ENCODE measurements around the gene TRAPPC3L. TPM values are rescaled to one million over a fixed set of nuclear protein-coding genes. Genes with fewer than 3 reads are reported as not detected.

Gene TRAPPC3L
- total RNA-seq, 1 experiment from 2014 or later = not detected

DNA sequence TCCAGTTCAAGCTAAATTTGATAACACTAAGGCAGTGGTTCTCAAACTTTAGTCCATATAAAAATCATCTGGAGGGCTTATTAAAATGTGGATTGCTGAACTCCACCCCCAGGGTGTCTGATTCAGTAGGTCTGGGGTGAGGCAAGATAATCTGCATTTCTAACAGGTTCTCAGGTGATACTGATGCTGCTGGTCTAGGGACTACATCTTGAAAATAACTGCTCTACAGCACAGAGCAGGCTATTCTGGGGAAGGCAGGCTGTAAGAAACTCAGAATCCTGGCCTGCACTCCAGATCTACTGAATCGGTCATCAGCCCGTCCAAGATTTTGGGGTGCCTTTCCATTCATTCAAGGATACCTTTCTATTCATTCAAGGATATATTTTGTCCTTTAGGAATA is 22.6 kb downstream of the TRAPPC3L start:
- ATAC-seq (no peak), DNase-seq (ENCODE audit: low read depth, low spot score) (no peak)
- H3K4me1 ChIP-seq (ENCODE audit: control insufficient read depth, insufficient read depth, low read length) = no peaks in the 10 kb centered on the region
- ChIA-PET CTCF (no interaction called here), POLR2A (no interaction called here)
- no peak overlapping the region for H3K4me3 ChIP-seq (ENCODE audit: low read depth in 2 of 2, low read length in 2 of 2)
- in situ Hi-C loops (cut with HindIII; ENCODE audit: low pct_unique_long_range_greater_than_20kb, low sequenced_read_pairs) = no loop called here
- TF ChIP-seq SIN3A (IDR thresholded peaks at IDR 0.05; ENCODE audit: borderline replicate concordance, insufficient read depth, low read depth, low read length) (no peak), CTCF (IDR thresholded peaks at IDR 0.05) (no peak), TCF7L2 (IDR thresholded peaks at IDR 0.05; ENCODE audit: low read depth, low read length) (no peak)
- no peaks in the 10 kb centered on the region for H3K36me3 ChIP-seq (ENCODE audit: control insufficient read depth, insufficient read depth, low read length)
- H3K27me3 ChIP-seq (ENCODE audit: control insufficient read depth, insufficient read depth, low read length) = peaks cover 21% of the 10 kb centered on the region
- no TSS peak for BruUV-seq (replicated peaks)
- no peaks in the 10 kb centered on the region for H3K9me3 ChIP-seq (ENCODE audit: control insufficient read depth, insufficient read depth, low read depth, low read length)
- no peak overlapping the region for H3K27ac ChIP-seq (ENCODE audit: low read length)
- intact Hi-C loops (cut with micrococcal nuclease; ENCODE audit: unreplicated experiment) = no loop called here

DNA sequence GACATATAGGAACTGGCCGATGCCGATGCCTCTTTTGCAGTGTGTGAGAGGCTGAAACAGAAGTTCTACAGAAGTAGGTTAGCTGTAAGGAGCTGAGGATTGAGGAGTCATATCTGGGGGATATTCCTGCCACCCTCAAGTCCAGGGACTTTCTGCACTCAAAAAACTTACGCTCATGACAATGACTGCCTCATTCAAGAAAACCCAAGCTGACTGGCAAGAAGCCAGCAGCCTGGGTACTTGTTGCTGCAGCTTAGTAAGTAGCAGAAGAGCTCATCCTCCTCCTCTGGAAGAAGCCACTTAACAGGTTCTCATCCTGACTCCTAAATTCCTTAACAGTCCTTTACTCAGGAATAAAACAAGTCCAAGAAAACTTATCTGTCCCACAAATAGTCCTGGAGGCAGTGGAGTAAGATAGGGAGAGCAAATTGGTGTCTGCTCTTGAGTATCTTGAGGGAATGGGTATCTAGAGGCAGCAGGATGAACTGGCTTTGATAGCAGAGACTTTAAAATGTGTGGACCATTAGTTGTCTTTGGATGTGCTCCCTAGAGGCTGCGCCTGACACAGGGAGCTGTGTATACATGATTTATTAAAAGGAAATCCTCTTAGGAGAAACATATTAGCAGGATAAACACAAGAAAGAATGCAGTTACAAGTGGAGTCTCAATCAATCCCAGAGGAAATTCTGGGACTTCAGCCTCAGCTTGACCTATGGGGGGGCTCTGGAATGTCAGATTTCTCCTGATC is 26.7 kb downstream of the TRAPPC3L start:
- Histone ChIP-seq H3K4me3 (ENCODE audit: low read depth in 2 of 2, low read length in 2 of 2) (no peak overlapping the region), H3K4me1 (ENCODE audit: control insufficient read depth, insufficient read depth, low read length) (no peaks in the 10 kb centered on the region), H3K36me3 (ENCODE audit: control insufficient read depth, insufficient read depth, low read length) (no peaks in the 10 kb centered on the region), H3K27me3 (ENCODE audit: control insufficient read depth, insufficient read depth, low read length) (peaks cover 26% of the 10 kb centered on the region), H3K9me3 (ENCODE audit: control insufficient read depth, insufficient read depth, low read depth, low read length) (no peaks in the 10 kb centered on the region), H3K27ac (ENCODE audit: low read length) (no peak overlapping the region)
- ChIA-PET CTCF (no interaction called here), POLR2A (no interaction called here)
- in situ Hi-C loops (cut with HindIII; ENCODE audit: low pct_unique_long_range_greater_than_20kb, low sequenced_read_pairs) = no loop called here
- TF ChIP-seq, protein P1, sequence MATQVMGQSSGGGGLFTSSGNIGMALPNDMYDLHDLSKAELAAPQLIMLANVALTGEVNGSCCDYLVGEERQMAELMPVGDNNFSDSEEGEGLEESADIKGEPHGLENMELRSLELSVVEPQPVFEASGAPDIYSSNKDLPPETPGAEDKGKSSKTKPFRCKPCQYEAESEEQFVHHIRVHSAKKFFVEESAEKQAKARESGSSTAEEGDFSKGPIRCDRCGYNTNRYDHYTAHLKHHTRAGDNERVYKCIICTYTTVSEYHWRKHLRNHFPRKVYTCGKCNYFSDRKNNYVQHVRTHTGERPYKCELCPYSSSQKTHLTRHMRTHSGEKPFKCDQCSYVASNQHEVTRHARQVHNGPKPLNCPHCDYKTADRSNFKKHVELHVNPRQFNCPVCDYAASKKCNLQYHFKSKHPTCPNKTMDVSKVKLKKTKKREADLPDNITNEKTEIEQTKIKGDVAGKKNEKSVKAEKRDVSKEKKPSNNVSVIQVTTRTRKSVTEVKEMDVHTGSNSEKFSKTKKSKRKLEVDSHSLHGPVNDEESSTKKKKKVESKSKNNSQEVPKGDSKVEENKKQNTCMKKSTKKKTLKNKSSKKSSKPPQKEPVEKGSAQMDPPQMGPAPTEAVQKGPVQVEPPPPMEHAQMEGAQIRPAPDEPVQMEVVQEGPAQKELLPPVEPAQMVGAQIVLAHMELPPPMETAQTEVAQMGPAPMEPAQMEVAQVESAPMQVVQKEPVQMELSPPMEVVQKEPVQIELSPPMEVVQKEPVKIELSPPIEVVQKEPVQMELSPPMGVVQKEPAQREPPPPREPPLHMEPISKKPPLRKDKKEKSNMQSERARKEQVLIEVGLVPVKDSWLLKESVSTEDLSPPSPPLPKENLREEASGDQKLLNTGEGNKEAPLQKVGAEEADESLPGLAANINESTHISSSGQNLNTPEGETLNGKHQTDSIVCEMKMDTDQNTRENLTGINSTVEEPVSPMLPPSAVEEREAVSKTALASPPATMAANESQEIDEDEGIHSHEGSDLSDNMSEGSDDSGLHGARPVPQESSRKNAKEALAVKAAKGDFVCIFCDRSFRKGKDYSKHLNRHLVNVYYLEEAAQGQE (IDR thresholded peaks at IDR 0.05; ENCODE audit: insufficient read depth in 1 of 2, low read depth in 2 of 2, low read length in 1 of 2) = no peak
- TF ChIP-seq TCF7L2 (IDR thresholded peaks at IDR 0.05; ENCODE audit: low read depth, low read length) = no peak
- TF ChIP-seq POLR2AphosphoS5 (IDR thresholded peaks at IDR 0.05; ENCODE audit: low read depth, low read length) = no peak
- TF ChIP-seq SIN3A (IDR thresholded peaks at IDR 0.05; ENCODE audit: borderline replicate concordance, insufficient read depth, low read depth, low read length) = no peak
- TF ChIP-seq CTCF (IDR thresholded peaks at IDR 0.05) = no peak
- ATAC-seq (no peak), DNase-seq (ENCODE audit: low read depth, low spot score) (no peak)
- no TSS peak for BruUV-seq (replicated peaks)
- intact Hi-C loops (cut with micrococcal nuclease; ENCODE audit: unreplicated experiment) = no loop called here
